Omental fat pad (tissue), 4 donors: ENCODE measurements around the gene AJUBA. TPM values are rescaled to one million over a fixed set of nuclear protein-coding genes. Genes with fewer than 3 reads are reported as not detected.
"Not testable (repeated sequence)": the region's sequence is repeated elsewhere in the genome, so short reads cannot be mapped to it uniquely, and the experiment has no call there.

Source experiments
- ATAC-seq: fragments of 150-250 bp; one replicate; pipeline ENCODE4 v1.9.1; 2016; ENCODE audit warnings: mild to moderate bottlenecking, moderate library complexity; ENCODE audit not compliant: low FRiP score
- DNase-seq: peaks from one replicate; pipeline ENCODE4 v3.0.0-alpha.2; 2019; ENCODE audit warnings: low spot score
- total RNA-seq, 4 donors: library from RNA; depleted of rRNA; stranded (reverse); fragments of >200 nt; gene quantifications; one replicate each; pipeline ENCODE4 v1.1.0, GENCODE V29; 2016
- TF ChIP-seq, protein P1 (sequence below), 3 donors: fragments of 450-650 bp; IDR thresholded peaks; one replicate each; pipeline ENCODE4 v1.5.1; 2016 to 2017; ENCODE audit warnings: antibody characterized with exemption in 3 of 3, mild to moderate bottlenecking in 3 of 3, moderate library complexity in 2 of 3

AJUBA gene
- total RNA-seq, 4 donors from 2014 or later, result 4.0 to 13.4 (median 9.9) TPM

DNA sequence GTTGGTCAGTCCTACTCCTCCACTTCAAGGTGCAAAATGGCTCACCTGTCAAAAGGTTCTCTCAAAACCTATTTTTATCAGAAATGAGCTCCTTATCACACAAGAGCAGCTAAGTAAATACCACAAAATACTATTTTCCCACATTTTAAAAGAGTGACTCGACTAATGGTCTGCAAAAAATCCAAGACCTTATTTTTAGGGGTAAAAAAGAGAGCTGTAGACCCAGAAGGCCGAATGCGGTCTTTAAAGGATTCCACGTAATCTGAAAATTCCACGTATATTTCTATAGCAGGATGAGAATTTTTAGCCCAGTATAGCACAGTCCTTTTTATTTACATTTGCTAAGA, 23.8 kb upstream of the AJUBA start:
- ATAC-seq, result no peak

DNA sequence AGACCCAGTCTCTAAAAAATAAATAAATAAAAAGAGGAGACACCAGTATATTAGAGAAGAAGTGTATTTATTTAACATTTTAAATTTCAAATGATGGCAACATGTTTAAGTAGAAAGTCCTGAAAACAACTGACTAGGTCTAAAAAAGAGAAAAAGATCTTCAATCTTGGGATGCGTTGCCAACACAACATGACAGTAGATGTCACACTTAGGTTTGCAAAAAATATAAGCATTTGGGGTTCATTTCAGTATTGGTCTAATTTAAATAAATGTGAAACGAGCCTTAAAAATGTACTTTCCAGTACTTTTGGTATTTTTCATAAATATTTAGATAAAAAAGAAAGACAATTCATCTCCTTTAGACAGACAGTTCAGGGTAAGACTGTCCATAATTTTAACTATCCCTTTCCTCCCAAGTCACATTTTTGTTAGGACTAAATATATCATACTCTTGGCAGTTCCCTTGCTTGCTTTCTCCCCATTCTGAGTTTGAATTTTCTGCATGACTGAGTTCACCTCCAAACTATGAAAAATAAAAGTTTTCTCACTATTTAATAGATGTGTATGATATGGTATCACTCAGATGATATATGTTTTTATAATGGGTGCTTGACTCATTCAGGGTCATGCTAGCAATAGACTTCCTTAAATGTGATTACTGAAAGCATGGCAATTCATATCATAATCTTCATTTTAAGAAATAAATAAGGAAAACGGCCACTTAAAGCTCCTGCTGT, 23.3 kb upstream of the AJUBA start:
- TF ChIP-seq, protein P1, sequence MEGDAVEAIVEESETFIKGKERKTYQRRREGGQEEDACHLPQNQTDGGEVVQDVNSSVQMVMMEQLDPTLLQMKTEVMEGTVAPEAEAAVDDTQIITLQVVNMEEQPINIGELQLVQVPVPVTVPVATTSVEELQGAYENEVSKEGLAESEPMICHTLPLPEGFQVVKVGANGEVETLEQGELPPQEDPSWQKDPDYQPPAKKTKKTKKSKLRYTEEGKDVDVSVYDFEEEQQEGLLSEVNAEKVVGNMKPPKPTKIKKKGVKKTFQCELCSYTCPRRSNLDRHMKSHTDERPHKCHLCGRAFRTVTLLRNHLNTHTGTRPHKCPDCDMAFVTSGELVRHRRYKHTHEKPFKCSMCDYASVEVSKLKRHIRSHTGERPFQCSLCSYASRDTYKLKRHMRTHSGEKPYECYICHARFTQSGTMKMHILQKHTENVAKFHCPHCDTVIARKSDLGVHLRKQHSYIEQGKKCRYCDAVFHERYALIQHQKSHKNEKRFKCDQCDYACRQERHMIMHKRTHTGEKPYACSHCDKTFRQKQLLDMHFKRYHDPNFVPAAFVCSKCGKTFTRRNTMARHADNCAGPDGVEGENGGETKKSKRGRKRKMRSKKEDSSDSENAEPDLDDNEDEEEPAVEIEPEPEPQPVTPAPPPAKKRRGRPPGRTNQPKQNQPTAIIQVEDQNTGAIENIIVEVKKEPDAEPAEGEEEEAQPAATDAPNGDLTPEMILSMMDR (IDR thresholded peaks at IDR 0.05), result no peak
- ATAC-seq, result no peak
- DNase-seq, result no peak

More for the DNA sequence above, 23.8 kb upstream of the AJUBA start:
- DNase-seq, result no peak
- TF ChIP-seq, protein P1 (IDR thresholded peaks at IDR 0.05), result no peak

DNA sequence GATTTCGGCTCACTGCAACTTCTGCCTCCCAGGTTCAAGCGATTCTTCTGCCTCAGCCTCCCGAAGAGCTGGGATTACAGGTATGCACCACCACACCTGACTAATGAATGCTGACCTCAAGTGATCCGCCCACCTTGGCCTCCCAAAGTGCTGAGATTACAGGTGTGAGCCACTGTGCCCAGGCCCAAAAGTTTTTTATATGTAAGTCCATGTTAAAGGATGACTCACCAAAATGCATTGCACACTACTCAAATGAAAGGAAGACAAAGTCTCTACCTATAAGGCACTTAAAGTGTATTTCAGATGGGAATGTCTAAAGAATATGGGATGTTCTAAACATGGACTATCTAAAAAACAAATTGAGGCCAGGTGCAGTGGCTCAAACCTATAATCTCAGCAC, 21.9 kb upstream of the AJUBA start:
- not testable (repeated sequence) for ATAC-seq, DNase-seq

DNA sequence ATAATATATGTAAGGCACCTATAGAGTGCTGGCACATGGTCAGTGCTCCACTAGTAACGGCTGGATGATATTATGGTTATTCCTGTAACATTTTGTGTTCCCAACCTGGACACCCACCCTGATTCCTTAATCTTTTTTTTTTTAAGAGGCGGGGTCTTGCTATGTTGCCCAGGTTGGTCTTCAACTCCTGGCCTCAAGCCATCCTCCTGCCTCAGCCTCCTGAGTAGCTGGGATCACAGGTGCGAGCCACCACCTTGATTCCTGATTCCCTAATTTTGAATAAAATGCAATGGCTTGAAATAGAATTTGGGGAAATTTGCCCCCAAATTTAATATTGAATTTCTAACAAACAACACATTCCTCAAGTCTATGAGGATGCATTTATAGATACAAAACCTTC, 20.2 kb upstream of the AJUBA start:
- ATAC-seq (no peak), DNase-seq (no peak)
- TF ChIP-seq, protein P1 (IDR thresholded peaks at IDR 0.05), result no peak

DNA sequence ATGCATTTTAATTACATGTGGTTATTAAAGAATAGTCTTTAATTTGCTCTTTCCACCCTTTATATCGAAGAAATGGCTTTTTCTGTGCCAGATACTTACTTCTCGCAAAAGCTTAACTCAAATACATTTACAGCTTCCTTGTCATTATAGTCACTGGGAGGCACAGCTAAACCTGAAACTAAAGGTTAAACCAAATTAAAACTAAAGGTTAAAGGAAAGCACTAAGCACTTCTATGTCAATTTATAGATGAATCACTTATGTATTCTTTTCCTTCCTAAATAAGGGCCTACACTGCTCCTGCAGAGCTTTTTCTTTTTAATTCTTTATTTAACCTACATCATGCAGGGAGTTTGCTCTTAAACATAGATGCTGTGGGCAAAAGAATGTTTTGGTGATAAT, 18.5 kb upstream of the AJUBA start:
- ATAC-seq (no peak), DNase-seq (no peak)
- TF ChIP-seq, protein P1 (IDR thresholded peaks at IDR 0.05), result no peak

DNA sequence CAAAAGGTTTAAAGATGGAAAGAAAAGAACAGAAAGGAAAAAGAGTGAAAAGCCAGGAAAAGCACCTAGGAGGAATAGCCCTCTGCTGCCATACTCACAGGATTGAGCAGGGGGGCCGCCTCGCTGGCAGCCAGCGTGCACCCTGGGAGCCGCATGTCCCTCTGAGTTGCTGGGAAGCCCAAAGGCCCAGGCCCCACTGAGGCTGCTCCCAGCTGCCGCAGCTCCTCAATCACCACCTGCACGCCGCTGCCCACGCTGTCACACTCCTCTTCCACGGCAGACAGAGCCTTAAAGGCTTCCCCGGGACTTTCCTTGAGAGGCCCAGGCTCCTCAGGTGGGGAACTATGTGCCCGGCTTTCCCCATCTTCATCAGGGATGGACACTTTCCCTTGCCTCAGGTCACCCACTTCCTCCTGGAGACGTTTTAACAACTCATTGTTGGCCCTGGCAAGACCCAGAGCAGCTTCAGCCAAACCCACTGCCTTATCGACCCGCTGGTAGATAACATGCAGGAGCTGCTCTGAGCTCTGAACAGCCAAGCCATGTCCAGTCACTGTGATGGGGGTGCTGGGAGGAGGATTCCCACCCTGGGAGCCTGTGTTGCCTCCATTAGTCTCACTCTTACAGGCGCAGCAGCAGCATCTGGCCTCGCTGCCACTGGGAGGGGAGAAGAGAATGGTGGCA, 16.1 kb upstream of the AJUBA start:
- ATAC-seq (no peak), DNase-seq (no peak)
- TF ChIP-seq, protein P1 (IDR thresholded peaks at IDR 0.05), result no peak

DNA sequence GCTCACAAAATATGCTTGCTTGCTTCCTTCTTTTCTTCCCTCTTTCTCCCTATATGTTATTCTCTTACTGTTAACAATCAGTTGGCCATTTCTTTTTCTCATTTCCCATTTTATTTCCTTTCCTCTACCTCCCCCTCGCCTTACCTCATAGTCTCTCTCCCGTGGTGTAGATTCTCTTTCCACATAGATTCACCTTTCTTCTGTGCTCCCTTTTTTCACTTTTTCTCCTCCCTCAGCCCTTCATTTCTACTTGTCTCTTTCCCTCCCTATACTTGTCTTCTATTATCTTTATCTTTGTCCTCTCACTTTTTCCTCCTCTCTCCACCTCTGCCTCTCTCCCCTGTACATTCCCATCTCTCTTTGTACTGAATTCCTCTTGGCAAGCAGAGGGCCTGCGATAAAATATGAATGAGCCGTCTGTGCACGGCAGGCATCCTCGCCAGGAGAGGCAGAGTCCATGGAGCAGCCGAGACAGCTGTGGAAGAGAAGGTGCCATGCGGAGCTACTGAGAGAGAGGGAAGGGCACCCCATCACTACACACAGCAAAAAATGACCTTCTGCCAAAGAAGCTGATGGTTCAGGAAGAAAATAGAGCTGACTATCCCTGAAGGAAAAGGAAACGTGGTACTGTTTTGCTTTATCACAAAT, 15.4 kb upstream of the AJUBA start:
- TF ChIP-seq, protein P1 (IDR thresholded peaks at IDR 0.05), result no peak
- DNase-seq, result no peak
- ATAC-seq, result no peak
